ENCODE data around the gene ARHGAP44. TPM values are rescaled to one million over a fixed set of nuclear protein-coding genes. Genes with fewer than 3 reads are reported as not detected.

Gene ARHGAP44
- total and polyA plus RNA-seq, 2 donors (not counting 3 experiments of a cell fraction or from before 2014, with no cell fraction given), result 0.11 to 0.42 TPM

GRCh38 chr17:13038931-13039665 lies 249.8 kb downstream of the ARHGAP44 start:
- no peaks in the 10 kb centered on the region for H4K20me1 ChIP-seq (replicated peaks; ENCODE audit: control insufficient read depth, extremely low read depth, insufficient read depth, low read length)
- H3K9me3 ChIP-seq (replicated peaks; ENCODE audit: control insufficient read depth, insufficient read depth, low read length), result no peaks in the 10 kb centered on the region
- TF ChIP-seq CTCF (IDR thresholded peaks at IDR 0.05; ENCODE audit: extremely low read depth in 1 of 2, insufficient read depth in 1 of 2, low read depth in 1 of 2, low read length in 2 of 2) (no peak), MYC (IDR thresholded peaks at IDR 0.05; ENCODE audit: low read depth, low read length) (no peak), FOS (IDR thresholded peaks at IDR 0.05; ENCODE audit: borderline replicate concordance, insufficient read depth, low read length) (no peak), GATA2 (IDR thresholded peaks at IDR 0.05; ENCODE audit: insufficient read depth, insufficient read length, low read depth, low read length) (no peak), JUN (IDR thresholded peaks at IDR 0.05; ENCODE audit: borderline replicate concordance, insufficient read depth, insufficient read length, low read depth) (no peak), MAX (IDR thresholded peaks at IDR 0.05; ENCODE audit: insufficient read depth, insufficient read length) (no peak), POLR2AphosphoS5 (IDR thresholded peaks at IDR 0.05; ENCODE audit: insufficient read depth, low read depth, low read length) (no peak)
- H3K4me3 ChIP-seq (replicated peaks in 1 of 3; ENCODE audit: insufficient read depth in 1 of 3, low read depth in 1 of 3, low read length in 3 of 3), result no peak overlapping the region
- no peaks in the 10 kb centered on the region for H3K36me3 ChIP-seq (ENCODE audit: control insufficient read depth in 2 of 2, extremely low read depth in 1 of 2, insufficient read depth in 2 of 2, low read length in 2 of 2)
- BruUV-seq (replicated peaks), result no TSS peak
- no peak overlapping the region for H3K27ac ChIP-seq (ENCODE audit: insufficient read depth, low read depth, low read length)
- ChIA-PET CTCF (interaction anchor here (1.1 to 3.8 kb wide), 3 partner anchors 8 to 10 kb away, joined by 3 to 12 read pairs (median 7); no protein-coding TSS in a partner anchor), POLR2A (no interaction called here)
- H3K9me1 ChIP-seq (replicated peaks; ENCODE audit: control insufficient read depth, extremely low read depth, insufficient read depth, low read length), result no peaks in the 10 kb centered on the region
- H3K4me2 ChIP-seq (ENCODE audit: insufficient read depth, low read length), result no peak overlapping the region
- no peaks in the 10 kb centered on the region for H3K4me1 ChIP-seq (ENCODE audit: control insufficient read depth, extremely low read depth, insufficient read depth, low read length)
- H2AFZ ChIP-seq (ENCODE audit: low read depth, low read length), result no peak overlapping the region
- H3K27me3 ChIP-seq (ENCODE audit: control insufficient read depth in 2 of 2, insufficient read depth in 2 of 2, low read length in 2 of 2), result no peaks in the 10 kb centered on the region
- no peak overlapping the region for H3K9ac ChIP-seq (replicated peaks; ENCODE audit: extremely low read depth, insufficient read depth, low read length)
- DNase-seq (ENCODE audit: low read depth, low spot score), result no peak
- intact Hi-C loops (cut with micrococcal nuclease) (no loop called here), dilution Hi-C loops (cut with MboI; ENCODE audit: extremely low pct_ligation_motif_present, low sequenced_read_pairs) (no loop called here)
- H3K79me2 ChIP-seq (ENCODE audit: control insufficient read depth, insufficient read depth, low read length), result no peaks in the 10 kb centered on the region
- FAIRE-seq, result no peak

MicroRNAs within 50 kb of the gene (microRNA counts, 767-probe panel; counts per million panel counts)
- 723 counts per million, percentile 96 among the panel's probes with 10 or more counts for microRNA hsa-miR-1269b

Small RNAs within 50 kb of the gene (microRNA-seq; reads per million reads assigned to microRNA genes)
- gene MIR1269B (ENCODE audit: borderline number of aligned reads, borderline replicate concordance), result not detected

Small RNAs within 50 kb of the gene (small RNA-seq; reads per million reads assigned to genes)
- gene MIR1269B (ENCODE audit: insufficient read depth, insufficient read length, low read depth, low replicate concordance), result not detected

Other genes starting within 250 kb of the ARHGAP44 start
- gene MYOCD, start 123.6 kb upstream of the ARHGAP44 start, total RNA-seq, result not detected in 2 replicates
- not detected in 2 replicates for gene MYOCD, start 123.6 kb upstream of the ARHGAP44 start, polyA plus RNA-seq
- gene ELAC2, start 228.5 kb downstream of the ARHGAP44 start, total RNA-seq, result 64.8 and 71.6 TPM in 2 replicates
- 75.9 and 98.2 TPM in 2 replicates for gene ELAC2, start 228.5 kb downstream of the ARHGAP44 start, polyA plus RNA-seq

All from endothelial cell of umbilical vein (primary cell).